ENCODE measurements around the gene AGAP2.

- TF ChIP-seq EZH2 (IDR thresholded peaks at IDR 0.05; ENCODE audit: borderline replicate concordance, low read length) = no peak
- TF ChIP-seq CTCF (conservative IDR thresholded peaks at IDR 0.05 in 1 of 2, IDR thresholded peaks at IDR 0.05 in 1 of 2; ENCODE audit: extremely low read depth in 1 of 2, insufficient read depth in 1 of 2, low read depth in 1 of 2, low read length in 2 of 2) = no peak
Observed at GRCh38 chr12:57783861-57784260, 45.3 kb upstream of the AGAP2 start.
